ENCODE data around the gene VKORC1L1.
"Not testable (repeated sequence)": the region's sequence is repeated elsewhere in the genome, so short reads cannot be mapped to it uniquely, and the experiment has no call there.

Gene VKORC1L1

GRCh38 chr7:65872776-65873581, at the start of gene VKORC1L1:
Gene VKORC1L1, plus strand, starts transcription at chr7:65873074. Its CDS starts 298 bp downstream, at chr7:65873372.
- peak; percentile 84 for DNase-seq

- no peak for DNase-seq
Observed at GRCh38 chr7:65827366-65827765, 45.5 kb upstream of the VKORC1L1 start.

- no peak for DNase-seq
Observed at GRCh38 chr7:65832281-65832680, 40.6 kb upstream of the VKORC1L1 start.

- DNase-seq, result not testable (repeated sequence)
Observed at GRCh38 chr7:65836684-65837083, 36.2 kb upstream of the VKORC1L1 start.

- DNase-seq, result not testable (repeated sequence)
Observed at GRCh38 chr7:65837541-65837956, 35.3 kb upstream of the VKORC1L1 start.

- DNase-seq, result no peak
Observed at GRCh38 chr7:65839846-65840245, 33.0 kb upstream of the VKORC1L1 start.

- peak; percentile 21 for DNase-seq
Observed at GRCh38 chr7:65840446-65840845, 32.4 kb upstream of the VKORC1L1 start.

GRCh38 chr7:65843616-65844015, 29.3 kb upstream of the VKORC1L1 start:
- DNase-seq, result not testable (repeated sequence)

- no peak for DNase-seq
Observed at GRCh38 chr7:65846008-65846570, 26.8 kb upstream of the VKORC1L1 start.

GRCh38 chr7:65853426-65853825, 19.4 kb upstream of the VKORC1L1 start:
- not testable (repeated sequence) for DNase-seq

GRCh38 chr7:65853892-65854291, 19.0 kb upstream of the VKORC1L1 start:
- not testable (repeated sequence) for DNase-seq

- not testable (repeated sequence) for DNase-seq
Observed at GRCh38 chr7:65857321-65857894, 15.5 kb upstream of the VKORC1L1 start.

GRCh38 chr7:65858660-65859059, 14.2 kb upstream of the VKORC1L1 start:
- not testable (repeated sequence) for DNase-seq

GRCh38 chr7:65866244-65866643, 6.6 kb upstream of the VKORC1L1 start:
- not testable (repeated sequence) for DNase-seq

GRCh38 chr7:65867681-65868080, 5.2 kb upstream of the VKORC1L1 start:
- not testable (repeated sequence) for DNase-seq

- not testable (repeated sequence) for DNase-seq
Observed at GRCh38 chr7:65869312-65869711, 3.6 kb upstream of the VKORC1L1 start.

- not testable (repeated sequence) for DNase-seq
Observed at GRCh38 chr7:65871451-65871850, 1.4 kb upstream of the VKORC1L1 start.

- DNase-seq, result not testable (repeated sequence)
Observed at GRCh38 chr7:65873582-65874193, 814 bp downstream of the VKORC1L1 start.

- DNase-seq, result not testable (repeated sequence)
Observed at GRCh38 chr7:65875715-65876114, 2.8 kb downstream of the VKORC1L1 start.

- not testable (repeated sequence) for DNase-seq
Observed at GRCh38 chr7:65879292-65880153, 6.6 kb downstream of the VKORC1L1 start.

GRCh38 chr7:65880242-65880641, 7.4 kb downstream of the VKORC1L1 start:
- DNase-seq, result not testable (repeated sequence)

GRCh38 chr7:65884983-65885382, 12.1 kb downstream of the VKORC1L1 start:
- not testable (repeated sequence) for DNase-seq
